NCI-H1417 treated with DMSO at 0.1 percent for 48 hours (cell line): ENCODE measurements around the gene NR4A3.
A peak's percentile ranks its signal among the peaks of the same experiment; 100 is the strongest.

Experiments
- DNase-seq: peaks from one replicate; lab custom pipeline; 2025; lab: John Stamatoyannopoulos, UW

The NR4A3 gene

GRCh38 chr9:99814359-99814758, 7.3 kb upstream of the NR4A3 start:
- DNase-seq, result no peak

- DNase-seq, result no peak
Measured at GRCh38 chr9:99816392-99816791, 5.3 kb upstream of the NR4A3 start.

- DNase-seq, result no peak
Measured at GRCh38 chr9:99818500-99818899, 3.2 kb upstream of the NR4A3 start.

GRCh38 chr9:99819123-99819855, 2.4 kb upstream of the NR4A3 start:
- DNase-seq, result no peak

GRCh38 chr9:99819856-99820684, 1.6 kb upstream of the NR4A3 start:
- peak; percentile 60 for DNase-seq

GRCh38 chr9:99820685-99821395, 845 bp upstream of the NR4A3 start:
- no peak for DNase-seq

GRCh38 chr9:99822109-99822805, 572 bp downstream of the NR4A3 start:
- DNase-seq, result no peak

GRCh38 chr9:99822806-99823591, 1.3 kb downstream of the NR4A3 start:
- DNase-seq, result no peak

- DNase-seq, result no peak
Measured at GRCh38 chr9:99823681-99824377, 2.1 kb downstream of the NR4A3 start.

GRCh38 chr9:99824378-99825171, 2.9 kb downstream of the NR4A3 start:
- no peak for DNase-seq

- DNase-seq, result no peak
Measured at GRCh38 chr9:99825172-99826046, 3.7 kb downstream of the NR4A3 start.

GRCh38 chr9:99826579-99826978, 4.9 kb downstream of the NR4A3 start:
- DNase-seq, result no peak

GRCh38 chr9:99827244-99827643, 5.6 kb downstream of the NR4A3 start:
- no peak for DNase-seq

- no peak for DNase-seq
Measured at GRCh38 chr9:99828054-99828416, 6.3 kb downstream of the NR4A3 start.

- no peak for DNase-seq
Measured at GRCh38 chr9:99828417-99829176, 6.9 kb downstream of the NR4A3 start.

GRCh38 chr9:99831857-99832557, 10.3 kb downstream of the NR4A3 start:
- no peak for DNase-seq

GRCh38 chr9:99832558-99832864, 10.8 kb downstream of the NR4A3 start:
- no peak for DNase-seq

GRCh38 chr9:99833735-99834134, 12.1 kb downstream of the NR4A3 start:
- DNase-seq, result no peak
